ENCODE measurements around the gene ROBO2. TPM values are rescaled to one million over a fixed set of nuclear protein-coding genes. Genes with fewer than 3 reads are reported as not detected.

Gene ROBO2
- total and polyA plus RNA-seq, 11 donors: 0.04 to 0.93 (median 0.06) TPM; not detected in 6

DNA sequence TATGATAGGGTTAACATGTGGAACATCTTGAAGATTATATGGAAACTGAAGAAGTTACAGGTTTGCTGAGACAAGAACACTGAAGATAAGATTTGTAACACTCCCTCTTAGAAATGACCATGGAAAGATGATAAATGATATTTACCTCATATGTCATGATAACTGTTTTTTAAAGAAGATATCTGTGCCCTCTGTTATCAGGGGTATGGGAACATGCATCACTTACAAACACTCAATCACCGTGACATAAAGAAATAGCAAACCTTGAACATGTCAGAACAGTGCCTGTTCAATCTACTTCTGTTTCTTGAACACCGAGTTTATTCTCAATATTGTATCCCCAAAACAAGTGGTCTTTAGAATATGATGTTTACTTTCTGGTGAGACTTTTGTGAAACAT, 149.4 kb downstream of the ROBO2 start:
- H3K27ac ChIP-seq: no peak overlapping the region
- ATAC-seq (no peak), DNase-seq (no peak)
- no peaks in the 10 kb centered on the region for H3K27me3 ChIP-seq
- no peak overlapping the region for H3K4me3 ChIP-seq
- no peaks in the 10 kb centered on the region for H3K9me3 ChIP-seq
- TF ChIP-seq POLR2A (IDR thresholded peaks at IDR 0.05) (no peak), CTCF (IDR thresholded peaks at IDR 0.05) (no peak)
- H3K36me3 ChIP-seq: no peaks in the 10 kb centered on the region
- 61 to 66% (median 62%) methylated on average over 2 of the region's 2 CpGs for WGBS, 4 donors
- intact Hi-C loops (cut with DNase I): loop anchor here in 1 of 10 donors (10.0 kb wide), 1 partner anchor 1456 kb away; no protein-coding TSS in a partner anchor
- H3K4me1 ChIP-seq: peaks cover 0 to 21% (median 0%) of the 10 kb centered on the region in 12 donors

DNA sequence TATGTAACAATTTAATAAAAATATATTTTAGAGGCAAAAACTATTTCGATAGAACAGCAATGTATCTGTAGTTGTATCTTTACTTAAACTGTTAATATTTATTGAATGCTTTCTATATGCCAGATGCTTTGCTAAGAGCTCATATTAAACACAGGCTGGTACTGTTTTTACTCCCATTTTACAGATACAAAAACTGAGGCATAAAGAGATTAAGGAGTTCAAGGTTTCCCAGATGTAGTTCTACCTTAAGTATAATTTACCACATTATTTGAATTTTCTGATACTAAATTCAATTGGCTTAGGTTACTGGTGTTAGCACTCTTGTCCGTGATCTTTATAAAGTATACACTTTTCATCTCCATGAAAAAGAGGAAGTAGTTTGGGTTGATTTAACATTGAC, 149.8 kb downstream of the ROBO2 start:
- Histone ChIP-seq H3K27ac (no peak overlapping the region), H3K4me1 (peaks cover 0 to 21% (median 0%) of the 10 kb centered on the region in 12 donors), H3K27me3 (no peaks in the 10 kb centered on the region), H3K9me3 (no peaks in the 10 kb centered on the region), H3K4me3 (no peak overlapping the region), H3K36me3 (no peaks in the 10 kb centered on the region)
- WGBS, 4 donors: 57 to 85% (median 72%) methylated on average over 2 of the region's 2 CpGs
- no peak for TF ChIP-seq POLR2A (IDR thresholded peaks at IDR 0.05)
- TF ChIP-seq CTCF (IDR thresholded peaks at IDR 0.05): no peak
- ATAC-seq (no peak), DNase-seq (no peak)
- intact Hi-C loops (cut with DNase I): loop anchor here in 1 of 10 donors (10.0 kb wide), 1 partner anchor 1455 kb away; no protein-coding TSS in a partner anchor

DNA sequence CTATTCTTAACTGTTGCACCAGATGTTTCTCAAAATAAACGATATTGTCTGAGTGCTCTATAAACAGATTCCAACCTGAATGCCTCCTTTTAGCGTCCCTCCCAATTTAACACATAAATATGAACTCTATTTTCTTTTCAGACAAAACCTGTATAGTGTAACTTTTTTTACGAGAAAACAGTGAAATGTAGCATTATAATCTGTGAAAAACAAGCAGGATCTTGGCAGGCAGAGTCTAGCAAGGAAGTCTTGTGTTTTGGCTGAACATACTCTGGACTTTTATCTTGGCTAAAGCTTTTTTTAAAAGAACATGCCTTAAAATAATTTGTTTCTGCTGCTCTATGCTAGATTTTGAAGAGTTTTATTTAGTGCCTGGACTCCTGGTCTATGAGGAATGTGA, 150.5 kb downstream of the ROBO2 start:
- peak overlapping the region in 2 of 12 donors; percentile 11 for H3K4me3 ChIP-seq
- intact Hi-C loops (cut with DNase I): no loop called here
- DNase-seq (no peak), ATAC-seq (no peak)
- no peaks in the 10 kb centered on the region for H3K36me3 ChIP-seq
- H3K27me3 ChIP-seq: no peaks in the 10 kb centered on the region
- H3K9me3 ChIP-seq: no peaks in the 10 kb centered on the region
- H3K27ac ChIP-seq: peak overlapping the region in 1 of 12 donors; percentile 23
- peaks cover 0 to 21% (median 0%) of the 10 kb centered on the region in 12 donors for H3K4me1 ChIP-seq
- TF ChIP-seq CTCF (IDR thresholded peaks at IDR 0.05) (no peak), POLR2A (IDR thresholded peaks at IDR 0.05) (no peak)
- WGBS, 4 donors: 16 to 25% (median 19%) methylated on average over 3 of the region's 3 CpGs

DNA sequence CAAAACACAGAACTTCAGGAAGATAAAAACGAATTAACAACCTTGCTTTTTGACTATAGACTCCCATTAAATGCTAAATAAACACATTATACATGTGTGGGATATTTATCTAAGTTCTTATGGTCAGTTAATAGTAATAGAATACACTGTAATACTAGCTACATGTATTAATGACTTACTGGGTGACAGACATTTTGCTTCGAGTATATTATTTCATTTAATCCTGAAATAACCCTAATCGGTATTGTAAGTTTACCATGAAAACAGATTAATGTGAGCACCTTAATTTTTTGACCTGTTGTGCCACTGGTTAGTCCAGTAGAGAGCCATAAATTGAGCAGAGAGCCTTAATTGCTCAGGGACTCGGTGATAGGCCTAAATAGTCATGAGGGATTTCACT, 151.1 kb downstream of the ROBO2 start:
- 77 to 83% (median 80%) methylated on average over 4 of the region's 4 CpGs for WGBS, 4 donors
- no peaks in the 10 kb centered on the region for H3K27me3 ChIP-seq
- no peak overlapping the region for H3K4me3 ChIP-seq
- H3K4me1 ChIP-seq: peaks cover 0 to 21% (median 0%) of the 10 kb centered on the region in 12 donors
- H3K27ac ChIP-seq: peak overlapping the region in 1 of 12 donors; percentile 23
- TF ChIP-seq POLR2A (IDR thresholded peaks at IDR 0.05): no peak
- TF ChIP-seq CTCF (IDR thresholded peaks at IDR 0.05): no peak
- DNase-seq (no peak), ATAC-seq (no peak)
- no peaks in the 10 kb centered on the region for H3K9me3 ChIP-seq
- intact Hi-C loops (cut with DNase I): no loop called here
- H3K36me3 ChIP-seq: no peaks in the 10 kb centered on the region

Data from heart left ventricle (tissue), 16 donors.